Natural killer cell (primary cell): ENCODE measurements around the gene CACNA2D3. TPM values are rescaled to one million over a fixed set of nuclear protein-coding genes. Genes with fewer than 3 reads are reported as not detected.

Experiments
- ATAC-seq, 3 donors: fragments of 150-1000 bp in 2 of 3; fragments of 200-7000 bp in 1 of 3; cut with Tn5 transposase; 1 replicate in 1 of 3; 2 replicates in 2 of 3; pipeline ENCODE4 v1.10.0; 2021; ENCODE audit warnings: mild to moderate bottlenecking in 2 of 3, moderate library complexity in 2 of 3
- DNase-seq, 2 donors: peaks; one replicate each; pipeline versions ENCODE4 v3.0.0 to v3.0.0-alpha.2; 2013 to 2021; ENCODE audit warnings: mixed read lengths in 1 of 2
- H3K27ac ChIP-seq: one replicate; pipeline ENCODE4 v1.5.1; 2013; ENCODE audit warnings: mild to moderate bottlenecking, low read length
- H3K27me3 ChIP-seq: one replicate; pipeline ENCODE4 v1.6.1; 2013; ENCODE audit warnings: low read length; ENCODE audit not compliant: control insufficient read depth, insufficient read depth
- H3K36me3 ChIP-seq: one replicate; pipeline ENCODE4 v1.6.1; 2013; ENCODE audit warnings: low read length; ENCODE audit not compliant: control insufficient read depth, insufficient read depth
- H3K4me1 ChIP-seq: one replicate; pipeline ENCODE4 v1.6.1; 2013; ENCODE audit warnings: low read length; ENCODE audit not compliant: control insufficient read depth, insufficient read depth
- H3K4me3 ChIP-seq: one replicate; pipeline ENCODE4 v1.5.1; 2013; ENCODE audit warnings: low read length
- H3K9me3 ChIP-seq: one replicate; pipeline ENCODE4 v1.6.1; 2013; ENCODE audit warnings: low read length; ENCODE audit not compliant: control insufficient read depth, insufficient read depth
- H3K27ac Mint-ChIP-seq, 2 donors: one replicate each; pipeline ENCODE4 v1.8.0; 2022; ENCODE audit warnings: mild to moderate bottlenecking in 2 of 2, mixed read lengths in 2 of 2, moderate library complexity in 1 of 2
- H3K27me3 Mint-ChIP-seq, 2 donors: one replicate each; pipeline ENCODE4 v1.8.0; 2022; ENCODE audit warnings: low read depth in 2 of 2, mixed read lengths in 2 of 2
- H3K36me3 Mint-ChIP-seq: one replicate; pipeline ENCODE4 v1.8.0; 2022; ENCODE audit warnings: mixed read lengths
- H3K4me1 Mint-ChIP-seq, 2 donors: one replicate each; pipeline ENCODE4 v1.8.0; 2022; ENCODE audit warnings: mixed read lengths in 2 of 2
- H3K4me3 Mint-ChIP-seq: one replicate; pipeline ENCODE4 v1.8.0; 2022; ENCODE audit warnings: mild to moderate bottlenecking, moderate library complexity, mixed read lengths
- H3K9me3 Mint-ChIP-seq, 2 donors: one replicate each; pipeline ENCODE4 v1.8.0; 2022; ENCODE audit warnings: mixed read lengths in 2 of 2
- WGBS: methylation state at CpG from one replicate; pipeline ENCODE4 v1.1.7; 2013; ENCODE audit warnings: missing lambda C conversion rate; ENCODE audit not compliant: insufficient coverage; 5-methylcytosine and 5-hydroxymethylcytosine counted together
- intact Hi-C: fragments of 100-400 bp; cut with micrococcal nuclease; formaldehyde crosslinking; loops from one replicate; pipeline ENCODE4 v1.14.2; 2022
- total RNA-seq, 4 donors: library from RNA; stranded (reverse); fragments of 120-200 nt in 1 of 4; gene quantifications; one replicate each; pipeline versions ENCODE4 v1.2.3 to v1.2.4, GENCODE V29; 2013 to 2022
- TF ChIP-seq, protein P1 (sequence below): fragments of 200-600 bp; IDR thresholded peaks from one replicate; pipeline ENCODE4 v1.8.0; 2022; ENCODE audit warnings: antibody characterized with exemption

The CACNA2D3 gene
- total RNA-seq, 3 donors from 2014 or later (not counting 1 experiment from before 2014, with no cell fraction given), result 0.49 TPM; not detected in 2

DNA sequence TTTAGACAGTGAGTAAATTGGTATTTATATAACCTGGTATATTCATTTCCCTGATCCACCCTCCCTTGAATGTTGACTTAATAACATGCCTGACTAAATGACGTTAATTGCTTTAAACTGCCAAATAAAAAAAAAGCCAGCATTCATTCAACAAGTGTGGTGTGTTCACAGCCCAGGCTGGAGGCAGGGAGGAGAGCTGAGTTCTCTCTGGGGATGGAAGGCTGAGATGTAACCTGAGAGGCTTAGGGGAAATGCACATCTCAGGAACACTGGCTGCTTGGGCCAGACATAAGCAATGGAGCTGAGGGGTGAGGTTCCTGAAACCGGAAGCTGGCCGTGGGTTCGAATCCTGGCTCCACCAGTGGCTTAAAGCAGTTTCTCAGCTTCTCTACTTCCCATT, 17.3 kb downstream of the CACNA2D3 start:
- intact Hi-C loops, result no loop called here
- Mint-ChIP-seq H3K36me3 (no peaks in the 10 kb centered on the region), H3K4me3 (no peak overlapping the region), H3K27me3 (peaks cover 4 to 5% of the 10 kb centered on the region in 2 donors), H3K27ac (no peak overlapping the region), H3K4me1 (no peaks in the 10 kb centered on the region), H3K9me3 (no peaks in the 10 kb centered on the region)
- WGBS, result 70% methylated on average over 3 of the region's 4 CpGs
- H3K4me1 ChIP-seq, result no peaks in the 10 kb centered on the region
- DNase-seq (no peak), ATAC-seq (no peak)
- H3K36me3 ChIP-seq, result no peaks in the 10 kb centered on the region
- H3K27me3 ChIP-seq, result no peaks in the 10 kb centered on the region
- no peaks in the 10 kb centered on the region for H3K9me3 ChIP-seq
- H3K4me3 ChIP-seq, result no peak overlapping the region
- TF ChIP-seq, protein P1, sequence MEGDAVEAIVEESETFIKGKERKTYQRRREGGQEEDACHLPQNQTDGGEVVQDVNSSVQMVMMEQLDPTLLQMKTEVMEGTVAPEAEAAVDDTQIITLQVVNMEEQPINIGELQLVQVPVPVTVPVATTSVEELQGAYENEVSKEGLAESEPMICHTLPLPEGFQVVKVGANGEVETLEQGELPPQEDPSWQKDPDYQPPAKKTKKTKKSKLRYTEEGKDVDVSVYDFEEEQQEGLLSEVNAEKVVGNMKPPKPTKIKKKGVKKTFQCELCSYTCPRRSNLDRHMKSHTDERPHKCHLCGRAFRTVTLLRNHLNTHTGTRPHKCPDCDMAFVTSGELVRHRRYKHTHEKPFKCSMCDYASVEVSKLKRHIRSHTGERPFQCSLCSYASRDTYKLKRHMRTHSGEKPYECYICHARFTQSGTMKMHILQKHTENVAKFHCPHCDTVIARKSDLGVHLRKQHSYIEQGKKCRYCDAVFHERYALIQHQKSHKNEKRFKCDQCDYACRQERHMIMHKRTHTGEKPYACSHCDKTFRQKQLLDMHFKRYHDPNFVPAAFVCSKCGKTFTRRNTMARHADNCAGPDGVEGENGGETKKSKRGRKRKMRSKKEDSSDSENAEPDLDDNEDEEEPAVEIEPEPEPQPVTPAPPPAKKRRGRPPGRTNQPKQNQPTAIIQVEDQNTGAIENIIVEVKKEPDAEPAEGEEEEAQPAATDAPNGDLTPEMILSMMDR, result no peak
- H3K27ac ChIP-seq, result no peak overlapping the region

DNA sequence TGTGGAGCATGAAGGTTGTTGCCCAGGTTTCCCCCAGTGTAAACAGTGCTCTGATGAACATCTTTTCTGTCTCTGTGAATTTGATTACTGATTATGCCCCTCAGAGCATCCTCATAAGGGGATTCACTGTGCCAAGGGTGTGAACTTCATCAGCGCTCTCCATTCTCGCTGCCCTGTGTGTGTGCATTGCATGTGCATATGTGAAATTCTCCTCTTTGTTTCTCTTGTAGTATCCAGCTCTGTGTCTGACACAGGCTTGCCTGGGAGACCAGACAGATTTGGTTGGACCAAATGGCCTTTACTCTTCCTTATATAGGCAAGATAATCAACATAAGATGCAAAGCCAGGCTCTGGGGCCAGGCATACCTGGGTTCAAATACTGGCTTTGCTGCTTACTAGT, 21.9 kb downstream of the CACNA2D3 start:
- H3K27me3 Mint-ChIP-seq, result peaks cover 6 to 18% of the 10 kb centered on the region in 2 donors
- Histone ChIP-seq H3K36me3 (no peaks in the 10 kb centered on the region), H3K4me1 (no peaks in the 10 kb centered on the region), H3K9me3 (no peaks in the 10 kb centered on the region), H3K4me3 (no peak overlapping the region), H3K27ac (no peak overlapping the region), H3K27me3 (no peaks in the 10 kb centered on the region)
- DNase-seq, result no peak
- no peak overlapping the region for H3K27ac Mint-ChIP-seq
- no peak for ATAC-seq
- no peaks in the 10 kb centered on the region for H3K9me3 Mint-ChIP-seq
- H3K4me1 Mint-ChIP-seq, result no peaks in the 10 kb centered on the region
- no peak overlapping the region for H3K4me3 Mint-ChIP-seq
- TF ChIP-seq, protein P1, result no peak
- intact Hi-C loops, result no loop called here
- 77% methylated on average over 2 of the region's 2 CpGs for WGBS
- H3K36me3 Mint-ChIP-seq, result no peaks in the 10 kb centered on the region

DNA sequence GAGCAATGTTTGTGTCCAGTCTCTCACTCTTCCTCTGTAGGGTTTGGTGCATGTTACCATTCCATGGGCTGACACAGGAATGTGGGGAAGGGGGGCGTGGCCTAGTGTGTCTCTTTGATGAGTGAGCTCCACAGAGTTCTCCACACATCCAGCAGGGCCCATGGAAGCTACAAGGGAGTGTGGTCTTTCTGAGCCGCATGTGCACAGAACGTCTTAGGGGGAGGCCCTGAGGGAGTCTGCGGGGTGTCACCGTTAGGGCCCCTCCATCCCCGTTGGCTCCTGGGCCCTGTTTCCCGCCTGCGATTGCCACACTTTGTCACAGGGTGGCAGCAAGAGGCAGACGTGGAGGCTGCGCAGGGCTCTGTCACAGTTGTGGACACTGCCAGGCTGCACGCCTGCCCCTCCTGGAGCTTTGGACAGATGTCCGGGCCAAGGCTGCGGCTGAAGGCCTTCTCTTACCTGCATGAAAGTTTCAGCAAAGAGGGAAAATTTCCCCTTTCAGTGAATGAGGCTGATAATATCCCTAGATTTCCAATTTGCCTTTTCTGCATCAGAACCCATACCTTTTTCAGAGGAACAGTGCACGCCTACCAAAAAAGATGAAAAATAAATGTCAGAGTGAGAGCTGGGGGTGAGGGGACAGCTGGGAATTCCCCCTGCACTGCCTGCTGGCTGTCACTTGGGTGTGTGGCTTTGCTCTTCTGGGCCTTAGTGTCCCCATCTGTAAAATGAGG, 24.3 kb downstream of the CACNA2D3 start:
- intact Hi-C loops, result no loop called here
- H3K4me3 ChIP-seq, result no peak overlapping the region
- WGBS, result 15% methylated on average over 14 of the region's 14 CpGs

More for the DNA sequence above, 24.3 kb downstream of the CACNA2D3 start:
- H3K27me3 Mint-ChIP-seq, result peaks cover 6 to 18% of the 10 kb centered on the region in 2 donors
- TF ChIP-seq, protein P1, result no peak
- H3K27ac Mint-ChIP-seq, result no peak overlapping the region
- Histone ChIP-seq H3K27me3 (no peaks in the 10 kb centered on the region), H3K9me3 (no peaks in the 10 kb centered on the region), H3K4me1 (no peaks in the 10 kb centered on the region), H3K27ac (no peak overlapping the region), H3K36me3 (no peaks in the 10 kb centered on the region)
- H3K4me3 Mint-ChIP-seq, result no peak overlapping the region
- H3K36me3 Mint-ChIP-seq, result no peaks in the 10 kb centered on the region
- H3K4me1 Mint-ChIP-seq, result no peaks in the 10 kb centered on the region
- H3K9me3 Mint-ChIP-seq, result peaks cover 0 to 2% of the 10 kb centered on the region in 2 donors
- ATAC-seq (no peak), DNase-seq (no peak)
